HEK293 (cell line): ENCODE data around the gene TTLL11.

ENCODE experiments used
- CTCF ChIA-PET: fragments of 350-600 bp; formaldehyde crosslinking; extraction: SDS; loops from one replicate; lab custom pipeline; 2021; ENCODE audit warnings: antibody characterized with exemption; lab: Yijun Ruan, JAX
- POLR2A ChIA-PET: fragments of 300-600 bp; formaldehyde crosslinking; extraction: SDS; loops from one replicate; lab custom pipeline; 2020; ENCODE audit warnings: antibody characterized with exemption, inconsistent platforms; lab: Yijun Ruan, JAX
- H3K27ac ChIP-seq: fragments of 200-500 bp; sonication (Bioruptor generic); 2 replicates; pipeline ENCODE4 v1.5.1; 2014; ENCODE audit warnings: low read depth, low read length, control low read depth, inconsistent platforms; ENCODE audit errors: extremely low read depth
- H3K36me3 ChIP-seq, 2 experiments: fragments of 200-500 bp in 1 of 2; sonication (Bioruptor generic) in 1 of 2; 1 replicate in 1 of 2; 2 replicates in 1 of 2; pipeline ENCODE4 v1.5.1; 2014 to 2017; ENCODE audit warnings: inconsistent platforms in 2 of 2, low read length in 2 of 2; ENCODE audit not compliant: control insufficient read depth in 2 of 2, insufficient read depth in 1 of 2
- H3K4me1 ChIP-seq: fragments of 200-500 bp; sonication (Bioruptor generic); 2 replicates; pipeline ENCODE4 v1.5.1; 2014; ENCODE audit warnings: mild to moderate bottlenecking, low read length, inconsistent platforms; ENCODE audit not compliant: control insufficient read depth, insufficient read depth
- H3K4me3 ChIP-seq: 2 replicates; pipeline ENCODE4 v1.5.1; 2011; ENCODE audit warnings: low read depth, mild to moderate bottlenecking, control low read depth, low read length, moderate library complexity
- H3K9me3 ChIP-seq: fragments of 200-500 bp; sonication (Bioruptor generic); 2 replicates; pipeline ENCODE4 v1.5.1; 2014; ENCODE audit warnings: low read depth, low read length, inconsistent platforms; ENCODE audit not compliant: control insufficient read depth, insufficient read depth
- GLI4 ChIP-seq: fragments of 450-650 bp; formaldehyde crosslinking; IDR thresholded peaks from 2 replicates; pipeline ENCODE4 v1.5.1; 2016; ENCODE audit warnings: missing biosample characterization, missing genetic modification characterization
- KLF17 ChIP-seq: fragments of 450-650 bp; formaldehyde crosslinking; IDR thresholded peaks from 2 replicates; pipeline ENCODE4 v1.5.1; 2016; ENCODE audit warnings: missing biosample characterization, missing genetic modification characterization
- OVOL3 ChIP-seq: fragments of 450-650 bp; formaldehyde crosslinking; IDR thresholded peaks from 2 replicates; pipeline ENCODE4 v1.5.1; 2016; ENCODE audit warnings: missing biosample characterization, missing genetic modification characterization
- ZBTB11 ChIP-seq: fragments of 450-650 bp; formaldehyde crosslinking; conservative IDR thresholded peaks from 2 replicates; pipeline ENCODE4 v1.5.1; 2016; ENCODE audit warnings: low read depth, missing biosample characterization, missing genetic modification characterization
- ZBTB17 ChIP-seq: fragments of 450-650 bp; formaldehyde crosslinking; IDR thresholded peaks from 2 replicates; pipeline ENCODE4 v1.5.1; 2016; ENCODE audit warnings: missing biosample characterization, missing genetic modification characterization
- ZIC2 ChIP-seq: fragments of 450-650 bp; formaldehyde crosslinking; IDR thresholded peaks from 2 replicates; pipeline ENCODE4 v1.5.1; 2016; ENCODE audit warnings: missing biosample characterization, missing genetic modification characterization
- ZNF133 ChIP-seq: fragments of 450-650 bp; formaldehyde crosslinking; IDR thresholded peaks from 2 replicates; pipeline ENCODE4 v1.5.1; 2016; ENCODE audit warnings: missing biosample characterization, missing genetic modification characterization
- ZNF157 ChIP-seq: fragments of 450-650 bp; formaldehyde crosslinking; IDR thresholded peaks from 2 replicates; pipeline ENCODE4 v1.5.1; 2016; ENCODE audit warnings: missing biosample characterization, missing genetic modification characterization
- ZNF354C ChIP-seq: fragments of 450-650 bp; formaldehyde crosslinking; IDR thresholded peaks from 2 replicates; pipeline ENCODE4 v1.5.1; 2016; ENCODE audit warnings: missing biosample characterization, missing genetic modification characterization, low read depth, borderline replicate concordance
- ZNF521 ChIP-seq: fragments of 450-650 bp; formaldehyde crosslinking; IDR thresholded peaks from 2 replicates; pipeline ENCODE4 v1.5.1; 2017; ENCODE audit warnings: missing biosample characterization, mild to moderate bottlenecking, missing genetic modification characterization
- ZNF571 ChIP-seq: fragments of 450-650 bp; formaldehyde crosslinking; IDR thresholded peaks from 2 replicates; pipeline ENCODE4 v1.5.0; 2017; ENCODE audit warnings: missing biosample characterization, missing genetic modification characterization
- ZNF585B ChIP-seq: fragments of 450-650 bp; formaldehyde crosslinking; IDR thresholded peaks from 2 replicates; pipeline ENCODE4 v1.5.1; 2016; ENCODE audit warnings: missing biosample characterization, missing genetic modification characterization
- TF ChIP-seq, protein P1 (sequence below): fragments of 450-650 bp; IDR thresholded peaks from 2 replicates; pipeline ENCODE4 v1.5.1; 2018; ENCODE audit warnings: missing biosample characterization, missing genetic modification characterization
- TF ChIP-seq, protein P2 (sequence below): fragments of 450-650 bp; formaldehyde crosslinking; IDR thresholded peaks from 2 replicates; pipeline ENCODE4 v1.5.1; 2017; ENCODE audit warnings: missing biosample characterization, missing genetic modification characterization

Gene TTLL11

GRCh38 chr9:122095010-122095767 lies 2.1 kb upstream of the TTLL11 start (continued):
- no peak for TF ChIP-seq ZNF571 (tag by site-specific recombination)

- Histone ChIP-seq H3K4me3 (peak overlapping the region; percentile 67), H3K9me3 (no peaks in the 10 kb centered on the region), H3K4me1 (no peaks in the 10 kb centered on the region), H3K36me3 (no peaks in the 10 kb centered on the region), H3K27ac (no peak overlapping the region)
- POLR2A ChIA-PET = interaction anchor here (0.9 kb wide), 1 partner anchor 736 kb away, joined by 4 read pairs; no protein-coding TSS in a partner anchor
- TF ChIP-seq ZNF133 (tag by site-specific recombination) (peak; percentile 73), GLI4 (tag by site-specific recombination) (peak; percentile 13; the same call in 1 of the 2 replicates), ZNF157 (tag by site-specific recombination) (no peak), ZBTB11 (tag by site-specific recombination) (no peak)
- TF ChIP-seq, protein P1, sequence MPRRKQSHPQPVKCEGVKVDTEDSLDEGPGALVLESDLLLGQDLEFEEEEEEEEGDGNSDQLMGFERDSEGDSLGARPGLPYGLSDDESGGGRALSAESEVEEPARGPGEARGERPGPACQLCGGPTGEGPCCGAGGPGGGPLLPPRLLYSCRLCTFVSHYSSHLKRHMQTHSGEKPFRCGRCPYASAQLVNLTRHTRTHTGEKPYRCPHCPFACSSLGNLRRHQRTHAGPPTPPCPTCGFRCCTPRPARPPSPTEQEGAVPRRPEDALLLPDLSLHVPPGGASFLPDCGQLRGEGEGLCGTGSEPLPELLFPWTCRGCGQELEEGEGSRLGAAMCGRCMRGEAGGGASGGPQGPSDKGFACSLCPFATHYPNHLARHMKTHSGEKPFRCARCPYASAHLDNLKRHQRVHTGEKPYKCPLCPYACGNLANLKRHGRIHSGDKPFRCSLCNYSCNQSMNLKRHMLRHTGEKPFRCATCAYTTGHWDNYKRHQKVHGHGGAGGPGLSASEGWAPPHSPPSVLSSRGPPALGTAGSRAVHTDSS = peak; percentile 69
- CTCF ChIA-PET = interaction anchor here (0.6 to 8.5 kb wide), 4 partner anchors 13 to 258 kb away, joined by 4 to 371 read pairs (median 5); no protein-coding TSS in a partner anchor
Observed at GRCh38 chr9:122091682-122092592, 1.2 kb downstream of the TTLL11 start.

- no peaks in the 10 kb centered on the region for H3K36me3 ChIP-seq
- ChIA-PET POLR2A (no interaction called here), CTCF (interaction anchor here (0.7 to 7.2 kb wide), 3 partner anchors 7 to 545 kb away, joined by 3 to 48 read pairs (median 4); no protein-coding TSS in a partner anchor)
- no peaks in the 10 kb centered on the region for H3K9me3 ChIP-seq
- no peaks in the 10 kb centered on the region for H3K4me1 ChIP-seq
- no peak overlapping the region for H3K27ac ChIP-seq
- TF ChIP-seq ZIC2 (tag by site-specific recombination) = no peak
- TF ChIP-seq, protein P2, sequence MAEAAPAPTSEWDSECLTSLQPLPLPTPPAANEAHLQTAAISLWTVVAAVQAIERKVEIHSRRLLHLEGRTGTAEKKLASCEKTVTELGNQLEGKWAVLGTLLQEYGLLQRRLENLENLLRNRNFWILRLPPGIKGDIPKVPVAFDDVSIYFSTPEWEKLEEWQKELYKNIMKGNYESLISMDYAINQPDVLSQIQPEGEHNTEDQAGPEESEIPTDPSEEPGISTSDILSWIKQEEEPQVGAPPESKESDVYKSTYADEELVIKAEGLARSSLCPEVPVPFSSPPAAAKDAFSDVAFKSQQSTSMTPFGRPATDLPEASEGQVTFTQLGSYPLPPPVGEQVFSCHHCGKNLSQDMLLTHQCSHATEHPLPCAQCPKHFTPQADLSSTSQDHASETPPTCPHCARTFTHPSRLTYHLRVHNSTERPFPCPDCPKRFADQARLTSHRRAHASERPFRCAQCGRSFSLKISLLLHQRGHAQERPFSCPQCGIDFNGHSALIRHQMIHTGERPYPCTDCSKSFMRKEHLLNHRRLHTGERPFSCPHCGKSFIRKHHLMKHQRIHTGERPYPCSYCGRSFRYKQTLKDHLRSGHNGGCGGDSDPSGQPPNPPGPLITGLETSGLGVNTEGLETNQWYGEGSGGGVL (tag by site-specific recombination) = no peak
- TF ChIP-seq ZNF521 (tag by site-specific recombination) = no peak
- TF ChIP-seq ZBTB17 = no peak
- TF ChIP-seq ZNF585B (tag by site-specific recombination) = no peak
- TF ChIP-seq OVOL3 (tag by site-specific recombination) = no peak
- TF ChIP-seq KLF17 (tag by site-specific recombination) = no peak
- TF ChIP-seq ZNF354C (tag by site-specific recombination) = no peak
- H3K4me3 ChIP-seq = no peak overlapping the region
Observed at GRCh38 chr9:122090981-122091380, 2.1 kb downstream of the TTLL11 start.
